Type B pancreatic cell (in vitro differentiated cells): ENCODE data around the gene CNTNAP2. TPM values are rescaled to one million over a fixed set of nuclear protein-coding genes. Genes with fewer than 3 reads are reported as not detected.

Experiments used
- DNase-seq: peaks from one replicate; pipeline ENCODE4 v3.0.0; 2021; ENCODE audit warnings: mixed read lengths; ENCODE audit not compliant: unreplicated experiment; ENCODE audit errors: extremely low spot score
- H3K27ac Mint-ChIP-seq: 2 replicates; pipeline ENCODE4 v1.8.0; 2021; ENCODE audit warnings: mild to moderate bottlenecking, mixed read lengths
- H3K27me3 Mint-ChIP-seq: 2 replicates; pipeline ENCODE4 v1.8.0; 2021; ENCODE audit warnings: mixed read lengths
- H3K36me3 Mint-ChIP-seq: 2 replicates; pipeline ENCODE4 v1.8.0; 2021; ENCODE audit warnings: mixed read lengths
- H3K4me1 Mint-ChIP-seq: one replicate; pipeline ENCODE4 v1.8.0; 2021; ENCODE audit warnings: mixed read lengths; ENCODE audit not compliant: unreplicated experiment
- H3K4me3 Mint-ChIP-seq: 2 replicates; pipeline ENCODE4 v1.8.0; 2021; ENCODE audit warnings: mild to moderate bottlenecking, mixed read lengths
- H3K9me3 Mint-ChIP-seq: 2 replicates; pipeline ENCODE4 v1.8.0; 2021; ENCODE audit warnings: mixed read lengths
- total RNA-seq: library from RNA; stranded (reverse); gene quantifications from 2 replicates; pipeline ENCODE4 v1.2.1, GENCODE V29; 2021; ENCODE audit warnings: low replicate concordance
- TF ChIP-seq, protein P1 (sequence below): fragments of 200-600 bp; sonication (generic); conservative IDR thresholded peaks from 2 replicates; pipeline ENCODE4 v1.5.0; 2021; ENCODE audit warnings: antibody characterized with exemption, mild to moderate bottlenecking

Gene CNTNAP2
- total RNA-seq, 1 donor from 2014 or later = 26.8 TPM

GRCh38 chr7:147496209-147496608 is 1379.6 kb downstream of the CNTNAP2 start:
- peaks cover 10% of the 10 kb centered on the region for H3K9me3 Mint-ChIP-seq
- TF ChIP-seq, protein P1, sequence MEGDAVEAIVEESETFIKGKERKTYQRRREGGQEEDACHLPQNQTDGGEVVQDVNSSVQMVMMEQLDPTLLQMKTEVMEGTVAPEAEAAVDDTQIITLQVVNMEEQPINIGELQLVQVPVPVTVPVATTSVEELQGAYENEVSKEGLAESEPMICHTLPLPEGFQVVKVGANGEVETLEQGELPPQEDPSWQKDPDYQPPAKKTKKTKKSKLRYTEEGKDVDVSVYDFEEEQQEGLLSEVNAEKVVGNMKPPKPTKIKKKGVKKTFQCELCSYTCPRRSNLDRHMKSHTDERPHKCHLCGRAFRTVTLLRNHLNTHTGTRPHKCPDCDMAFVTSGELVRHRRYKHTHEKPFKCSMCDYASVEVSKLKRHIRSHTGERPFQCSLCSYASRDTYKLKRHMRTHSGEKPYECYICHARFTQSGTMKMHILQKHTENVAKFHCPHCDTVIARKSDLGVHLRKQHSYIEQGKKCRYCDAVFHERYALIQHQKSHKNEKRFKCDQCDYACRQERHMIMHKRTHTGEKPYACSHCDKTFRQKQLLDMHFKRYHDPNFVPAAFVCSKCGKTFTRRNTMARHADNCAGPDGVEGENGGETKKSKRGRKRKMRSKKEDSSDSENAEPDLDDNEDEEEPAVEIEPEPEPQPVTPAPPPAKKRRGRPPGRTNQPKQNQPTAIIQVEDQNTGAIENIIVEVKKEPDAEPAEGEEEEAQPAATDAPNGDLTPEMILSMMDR = no peak
- DNase-seq = no peak
- no peak overlapping the region for H3K4me3 Mint-ChIP-seq
- peaks cover 9% of the 10 kb centered on the region for H3K27me3 Mint-ChIP-seq
- no peaks in the 10 kb centered on the region for H3K4me1 Mint-ChIP-seq
- no peak overlapping the region for H3K27ac Mint-ChIP-seq
- H3K36me3 Mint-ChIP-seq = peaks cover 4% of the 10 kb centered on the region

DNA sequence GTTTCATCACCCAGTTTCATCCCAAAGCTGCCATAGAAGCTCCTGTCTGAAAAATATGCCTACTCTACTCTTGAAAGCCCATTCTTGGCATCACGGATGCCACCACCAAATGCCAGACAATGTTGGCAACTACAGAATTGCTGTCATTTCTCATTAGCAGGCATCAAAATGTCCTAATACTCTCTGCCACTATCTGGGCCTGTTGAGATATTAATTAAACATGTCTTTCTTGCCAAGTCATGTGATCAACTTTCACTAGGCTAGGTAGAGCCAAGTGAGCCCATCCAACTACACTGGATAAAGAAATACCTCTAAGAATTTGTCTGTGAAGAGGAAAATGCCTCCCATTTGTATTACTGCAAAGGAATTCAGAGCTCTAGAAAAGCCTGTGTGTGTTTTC is 1380.6 kb downstream of the CNTNAP2 start:
- Mint-ChIP-seq H3K27ac (no peak overlapping the region), H3K36me3 (no peaks in the 10 kb centered on the region), H3K4me3 (no peak overlapping the region), H3K4me1 (no peaks in the 10 kb centered on the region), H3K9me3 (peaks cover 4% of the 10 kb centered on the region), H3K27me3 (peaks cover 4% of the 10 kb centered on the region)
- TF ChIP-seq, protein P1 = no peak
- DNase-seq = no peak

DNA sequence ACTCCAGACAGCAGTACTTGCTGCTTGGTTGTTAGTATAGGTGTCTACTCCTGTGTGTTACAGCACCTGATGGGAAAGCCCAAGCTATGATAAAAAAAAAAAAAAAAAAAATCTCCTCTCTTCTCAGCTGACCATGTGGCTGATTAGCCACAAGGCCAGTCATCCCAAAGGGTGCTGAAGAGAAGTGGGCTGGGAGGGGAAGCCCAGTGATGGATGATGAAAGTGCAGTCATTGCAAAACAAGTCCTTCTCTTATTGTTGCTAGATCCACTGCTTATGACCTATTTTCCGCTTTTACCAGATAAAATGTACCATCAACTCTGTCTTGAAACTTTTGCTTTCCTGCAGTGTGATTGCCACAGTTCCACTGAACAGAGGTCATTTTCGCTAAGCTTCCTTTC is 1381.5 kb downstream of the CNTNAP2 start:
- DNase-seq = no peak
- Mint-ChIP-seq H3K9me3 (peaks cover 4% of the 10 kb centered on the region), H3K4me1 (no peaks in the 10 kb centered on the region), H3K27me3 (peaks cover 4% of the 10 kb centered on the region), H3K27ac (no peak overlapping the region), H3K36me3 (no peaks in the 10 kb centered on the region), H3K4me3 (no peak overlapping the region)
- TF ChIP-seq, protein P1 = no peak

GRCh38 chr7:147509035-147509501 is 1392.5 kb downstream of the CNTNAP2 start:
- no peaks in the 10 kb centered on the region for H3K9me3 Mint-ChIP-seq

DNA sequence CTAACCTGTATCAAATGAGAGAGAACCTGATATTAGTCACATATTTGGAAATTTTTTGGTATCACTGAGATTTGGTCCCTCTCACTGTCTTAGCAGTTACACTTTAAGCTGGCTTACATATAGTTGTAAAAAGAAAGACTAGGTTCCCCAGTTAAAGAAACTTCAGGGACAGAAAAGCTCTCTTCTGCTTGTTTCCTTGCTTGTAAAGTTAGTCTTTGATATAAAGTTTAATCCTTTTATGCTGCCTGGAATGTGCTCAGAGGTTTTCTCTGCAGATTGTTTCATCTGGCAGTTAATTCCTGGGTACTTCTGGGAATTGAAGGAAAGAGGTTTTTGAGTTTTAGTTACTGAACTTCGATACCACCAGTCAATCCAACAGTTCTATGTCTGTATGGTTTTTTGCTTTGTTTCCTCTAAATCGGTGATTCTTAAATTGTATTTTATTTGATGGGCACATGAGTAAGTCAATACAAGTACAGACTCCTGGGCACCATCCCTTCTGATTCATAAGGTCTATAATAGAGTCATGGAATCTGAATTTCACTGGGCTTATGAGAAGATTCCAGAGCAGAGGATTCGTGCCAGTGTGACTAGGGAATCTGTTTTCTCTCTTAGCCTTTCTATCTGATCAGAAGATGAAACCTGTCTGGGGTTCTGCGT is 1393.1 kb downstream of the CNTNAP2 start:
- Mint-ChIP-seq H3K27ac (no peak overlapping the region), H3K4me1 (peaks cover 8% of the 10 kb centered on the region), H3K36me3 (no peaks in the 10 kb centered on the region), H3K27me3 (no peaks in the 10 kb centered on the region), H3K9me3 (no peaks in the 10 kb centered on the region), H3K4me3 (no peak overlapping the region)
- DNase-seq = no peak
- TF ChIP-seq, protein P1 = no peak

More at GRCh38 chr7:147509035-147509501, 1392.5 kb downstream of the CNTNAP2 start:
- H3K4me1 Mint-ChIP-seq = peaks cover 8% of the 10 kb centered on the region
- TF ChIP-seq, protein P1 = no peak
- DNase-seq = no peak
- H3K27ac Mint-ChIP-seq = no peak overlapping the region
- H3K27me3 Mint-ChIP-seq = no peaks in the 10 kb centered on the region
- H3K4me3 Mint-ChIP-seq = no peak overlapping the region
- no peaks in the 10 kb centered on the region for H3K36me3 Mint-ChIP-seq
